Stimulated activated naive CD8-positive, alpha-beta T cell treated with anti-CD3 and anti-CD28 coated beads, Interleukin-15, Interleukin-2, amounts not matched to agents 100 ng/mL and 50 ng/mL, for 24 hours (primary cell): ENCODE results near the gene HACL1.
"Not testable (repeated sequence)": the region's sequence is repeated elsewhere in the genome, so short reads cannot be mapped to it uniquely, and the experiment has no call there.

Experiments used
- H3K27ac Mint-ChIP-seq: one replicate; pipeline ENCODE4 v1.8.0; 2021; ENCODE audit warnings: mild to moderate bottlenecking, mixed read lengths
- H3K27me3 Mint-ChIP-seq: one replicate; pipeline ENCODE4 v1.8.0; 2021; ENCODE audit warnings: mixed read lengths
- H3K36me3 Mint-ChIP-seq: one replicate; pipeline ENCODE4 v1.8.0; 2021; ENCODE audit warnings: low read depth, mixed read lengths
- H3K4me1 Mint-ChIP-seq: one replicate; pipeline ENCODE4 v1.8.0; 2021; ENCODE audit warnings: low read depth, mixed read lengths
- H3K4me3 Mint-ChIP-seq: one replicate; pipeline ENCODE4 v1.8.0; 2021; ENCODE audit warnings: mild to moderate bottlenecking, mixed read lengths
- H3K9me3 Mint-ChIP-seq: one replicate; pipeline ENCODE4 v1.8.0; 2021; ENCODE audit warnings: mixed read lengths

HACL1 gene

DNA sequence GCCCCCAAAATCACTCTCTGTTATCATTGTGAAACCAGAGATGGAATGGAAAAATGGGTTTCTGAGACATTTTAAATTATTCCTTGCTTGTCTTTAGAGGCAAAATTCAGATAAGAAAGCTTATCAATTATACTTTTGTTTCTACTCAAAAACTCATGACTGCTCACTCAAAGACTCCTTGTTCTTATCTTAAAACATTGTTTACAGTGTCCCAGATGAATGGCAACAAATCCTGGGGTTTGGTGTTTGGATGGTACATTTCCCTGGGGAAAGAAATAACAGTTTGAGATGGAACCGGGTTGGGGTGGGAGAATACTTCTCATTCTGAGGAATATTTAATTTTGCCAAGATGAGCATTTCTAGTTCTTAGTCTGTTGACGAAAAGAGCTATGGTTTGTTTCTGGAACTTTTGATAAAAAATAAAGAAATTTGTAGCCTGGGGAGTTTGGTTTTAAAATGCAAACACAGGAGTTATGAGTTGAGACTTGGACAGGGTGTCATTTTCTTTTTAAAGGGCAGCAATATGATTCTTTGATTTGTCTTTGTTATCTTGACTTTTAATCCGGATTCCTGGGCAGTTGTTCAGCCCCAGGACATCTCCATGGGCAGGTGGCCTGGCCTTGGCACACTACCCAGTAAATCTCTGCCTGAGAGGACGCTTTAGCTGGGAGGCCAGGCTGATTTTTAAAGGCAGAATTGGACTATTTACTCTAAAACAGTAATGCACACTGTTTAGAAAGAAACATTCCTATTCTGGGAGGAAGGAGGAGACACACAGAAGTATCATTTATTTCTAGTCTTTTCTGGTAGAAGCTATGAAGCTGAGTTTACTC is 32.6 kb upstream of the HACL1 start:
- Mint-ChIP-seq H3K36me3 (no peaks in the 10 kb centered on the region), H3K9me3 (no peaks in the 10 kb centered on the region), H3K4me3 (no peak overlapping the region), H3K4me1 (peaks cover 92% of the 10 kb centered on the region), H3K27me3 (no peaks in the 10 kb centered on the region), H3K27ac (peak overlapping the region; percentile 82)

GRCh38 chr3:15633159-15633558 is 31.8 kb upstream of the HACL1 start:
- Mint-ChIP-seq H3K36me3 (no peaks in the 10 kb centered on the region), H3K9me3 (no peaks in the 10 kb centered on the region), H3K27ac (peak overlapping the region; percentile 82), H3K27me3 (no peaks in the 10 kb centered on the region), H3K4me1 (peaks cover 84% of the 10 kb centered on the region), H3K4me3 (no peak overlapping the region)

- H3K9me3 Mint-ChIP-seq = no peaks in the 10 kb centered on the region
- no peaks in the 10 kb centered on the region for H3K36me3 Mint-ChIP-seq
- H3K4me3 Mint-ChIP-seq = no peak overlapping the region
- H3K27me3 Mint-ChIP-seq = no peaks in the 10 kb centered on the region
- peaks cover 74% of the 10 kb centered on the region for H3K4me1 Mint-ChIP-seq
- H3K27ac Mint-ChIP-seq = peak overlapping the region; percentile 50
Observed at GRCh38 chr3:15632212-15632580, 30.8 kb upstream of the HACL1 start.

GRCh38 chr3:15631426-15632211 is 30.2 kb upstream of the HACL1 start:
- Mint-ChIP-seq H3K27me3 (no peaks in the 10 kb centered on the region), H3K27ac (peak overlapping the region; percentile 50), H3K36me3 (no peaks in the 10 kb centered on the region), H3K4me3 (no peak overlapping the region), H3K9me3 (no peaks in the 10 kb centered on the region), H3K4me1 (peaks cover 68% of the 10 kb centered on the region)

- H3K9me3 Mint-ChIP-seq = no peaks in the 10 kb centered on the region
- H3K36me3 Mint-ChIP-seq = no peaks in the 10 kb centered on the region
- peak overlapping the region; percentile 61 for H3K4me3 Mint-ChIP-seq
- H3K4me1 Mint-ChIP-seq = peaks cover 63% of the 10 kb centered on the region
- H3K27ac Mint-ChIP-seq = peak overlapping the region; percentile 84
- no peaks in the 10 kb centered on the region for H3K27me3 Mint-ChIP-seq
Observed at GRCh38 chr3:15630646-15631350, 29.4 kb upstream of the HACL1 start.

- Mint-ChIP-seq H3K36me3 (no peaks in the 10 kb centered on the region), H3K27me3 (no peaks in the 10 kb centered on the region), H3K4me3 (peak overlapping the region; percentile 61), H3K9me3 (no peaks in the 10 kb centered on the region), H3K27ac (peak overlapping the region; percentile 63), H3K4me1 (peaks cover 62% of the 10 kb centered on the region)
Observed at GRCh38 chr3:15629860-15630597, 28.7 kb upstream of the HACL1 start.

- no peak overlapping the region for H3K27ac Mint-ChIP-seq
- H3K9me3 Mint-ChIP-seq = peaks cover 4% of the 10 kb centered on the region
- H3K36me3 Mint-ChIP-seq = no peaks in the 10 kb centered on the region
- no peaks in the 10 kb centered on the region for H3K27me3 Mint-ChIP-seq
- H3K4me1 Mint-ChIP-seq = peaks cover 62% of the 10 kb centered on the region
- no peak overlapping the region for H3K4me3 Mint-ChIP-seq
Observed at GRCh38 chr3:15628967-15629366, 27.6 kb upstream of the HACL1 start.

GRCh38 chr3:15623535-15624440 is 22.4 kb upstream of the HACL1 start:
- Mint-ChIP-seq H3K36me3 (peaks cover 41% of the 10 kb centered on the region), H3K27ac (peak overlapping the region; percentile 83), H3K9me3 (peaks cover 37% of the 10 kb centered on the region), H3K4me3 (peak overlapping the region; percentile 49), H3K27me3 (no peaks in the 10 kb centered on the region), H3K4me1 (peaks cover 24% of the 10 kb centered on the region)

GRCh38 chr3:15619659-15620464 is 18.5 kb upstream of the HACL1 start:
- not testable (repeated sequence) for H3K27ac Mint-ChIP-seq, H3K4me3 Mint-ChIP-seq, H3K27me3 Mint-ChIP-seq
- Mint-ChIP-seq H3K4me1 (peaks cover 16% of the 10 kb centered on the region), H3K9me3 (peaks cover 38% of the 10 kb centered on the region), H3K36me3 (peaks cover 41% of the 10 kb centered on the region)

DNA sequence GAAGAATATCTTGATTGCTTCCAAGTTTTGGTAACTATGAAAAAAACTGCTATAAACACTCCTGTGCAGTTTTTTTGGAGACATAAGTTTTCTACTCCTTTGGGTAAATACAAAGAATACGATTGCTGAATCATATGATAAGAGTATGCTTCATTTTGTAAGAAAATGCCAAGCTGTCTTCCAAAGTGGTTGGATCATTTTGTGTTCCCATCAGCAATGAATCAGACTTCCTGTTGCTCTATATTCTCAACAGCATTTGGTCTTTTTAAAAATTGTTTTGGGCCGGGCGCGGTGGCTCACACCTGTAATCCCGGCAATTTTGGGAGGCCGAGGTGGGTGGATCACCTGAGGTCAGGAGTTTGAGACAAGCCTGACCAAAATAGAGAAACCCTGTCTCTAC is 14.7 kb upstream of the HACL1 start:
- H3K4me1 Mint-ChIP-seq = no peaks in the 10 kb centered on the region
- peaks cover 19% of the 10 kb centered on the region for H3K36me3 Mint-ChIP-seq
- no peak overlapping the region for H3K4me3 Mint-ChIP-seq
- no peak overlapping the region for H3K27ac Mint-ChIP-seq
- H3K27me3 Mint-ChIP-seq = no peaks in the 10 kb centered on the region
- peaks cover 16% of the 10 kb centered on the region for H3K9me3 Mint-ChIP-seq

- Mint-ChIP-seq H3K4me1 (no peaks in the 10 kb centered on the region), H3K36me3 (peaks cover 12% of the 10 kb centered on the region), H3K4me3 (no peak overlapping the region), H3K27ac (no peak overlapping the region), H3K27me3 (no peaks in the 10 kb centered on the region), H3K9me3 (peaks cover 10% of the 10 kb centered on the region)
Observed at GRCh38 chr3:15614958-15615357, 13.6 kb upstream of the HACL1 start.

- Mint-ChIP-seq H3K27me3 (no peaks in the 10 kb centered on the region), H3K4me3 (no peak overlapping the region), H3K27ac (no peak overlapping the region), H3K36me3 (no peaks in the 10 kb centered on the region), H3K4me1 (no peaks in the 10 kb centered on the region), H3K9me3 (no peaks in the 10 kb centered on the region)
Observed at GRCh38 chr3:15612001-15612400, 10.6 kb upstream of the HACL1 start.

- peaks cover 2% of the 10 kb centered on the region for H3K36me3 Mint-ChIP-seq
- no peaks in the 10 kb centered on the region for H3K4me1 Mint-ChIP-seq
- H3K27ac Mint-ChIP-seq = no peak overlapping the region
- no peaks in the 10 kb centered on the region for H3K9me3 Mint-ChIP-seq
- no peaks in the 10 kb centered on the region for H3K27me3 Mint-ChIP-seq
- no peak overlapping the region for H3K4me3 Mint-ChIP-seq
Observed at GRCh38 chr3:15611018-15611417, 9.6 kb upstream of the HACL1 start.
